ENCODE measurements around the gene DCDC1.
A peak's percentile ranks its signal among the peaks of the same experiment; 100 is the strongest.

DNA sequence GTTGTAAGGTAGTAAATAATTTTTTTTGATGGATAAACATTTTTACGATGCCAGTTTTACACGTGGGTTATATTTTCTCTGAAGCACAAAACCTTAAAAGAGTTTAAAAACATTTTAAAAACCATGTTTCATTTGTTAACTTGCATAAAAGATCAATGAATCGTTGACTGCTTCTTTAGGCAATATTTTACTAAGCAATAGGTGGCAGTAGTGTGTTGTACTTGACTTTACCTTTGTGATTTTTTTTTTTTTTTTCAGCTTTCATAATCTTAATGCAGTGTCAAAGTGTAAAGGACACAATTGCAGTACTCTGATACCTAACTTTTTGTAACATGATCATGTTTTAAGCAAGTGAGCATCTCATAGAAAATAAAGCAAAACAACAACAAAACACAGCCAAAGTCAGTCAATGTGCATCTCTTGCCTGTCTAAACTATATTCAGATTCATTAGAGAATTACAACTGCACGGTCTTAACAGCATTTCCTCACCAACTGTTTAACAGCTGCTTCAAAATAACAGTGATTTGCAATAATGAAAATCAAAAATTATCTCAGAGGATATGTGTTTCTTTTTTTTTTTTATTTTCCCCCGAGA lies 27.8 kb upstream of the DCDC1 start:
- TF ChIP-seq, protein P1, sequence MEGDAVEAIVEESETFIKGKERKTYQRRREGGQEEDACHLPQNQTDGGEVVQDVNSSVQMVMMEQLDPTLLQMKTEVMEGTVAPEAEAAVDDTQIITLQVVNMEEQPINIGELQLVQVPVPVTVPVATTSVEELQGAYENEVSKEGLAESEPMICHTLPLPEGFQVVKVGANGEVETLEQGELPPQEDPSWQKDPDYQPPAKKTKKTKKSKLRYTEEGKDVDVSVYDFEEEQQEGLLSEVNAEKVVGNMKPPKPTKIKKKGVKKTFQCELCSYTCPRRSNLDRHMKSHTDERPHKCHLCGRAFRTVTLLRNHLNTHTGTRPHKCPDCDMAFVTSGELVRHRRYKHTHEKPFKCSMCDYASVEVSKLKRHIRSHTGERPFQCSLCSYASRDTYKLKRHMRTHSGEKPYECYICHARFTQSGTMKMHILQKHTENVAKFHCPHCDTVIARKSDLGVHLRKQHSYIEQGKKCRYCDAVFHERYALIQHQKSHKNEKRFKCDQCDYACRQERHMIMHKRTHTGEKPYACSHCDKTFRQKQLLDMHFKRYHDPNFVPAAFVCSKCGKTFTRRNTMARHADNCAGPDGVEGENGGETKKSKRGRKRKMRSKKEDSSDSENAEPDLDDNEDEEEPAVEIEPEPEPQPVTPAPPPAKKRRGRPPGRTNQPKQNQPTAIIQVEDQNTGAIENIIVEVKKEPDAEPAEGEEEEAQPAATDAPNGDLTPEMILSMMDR (conservative IDR thresholded peaks at IDR 0.05 in 1 of 2, IDR thresholded peaks at IDR 0.05 in 1 of 2; ENCODE audit: low read depth in 1 of 2, low read length in 2 of 2), result peak in 1 of 2 donors; percentile 61
- TF ChIP-seq EZH2 (IDR thresholded peaks at IDR 0.05; ENCODE audit: low read length, missing control alignments), result no peak
